SW480 (cell line): Measurements from ENCODE around the gene STPG2.

Experiments used
- DNase-seq: peaks from one replicate; pipeline ENCODE4 v3.0.0-alpha.2; 2016; ENCODE audit warnings: low spot score

STPG2 gene

GRCh38 chr4:98093662-98094061 lies 49.6 kb downstream of the STPG2 start:
- no peak for DNase-seq

- DNase-seq: peak; percentile 1
Measured at GRCh38 chr4:98092833-98093439, 50.3 kb downstream of the STPG2 start.

DNA sequence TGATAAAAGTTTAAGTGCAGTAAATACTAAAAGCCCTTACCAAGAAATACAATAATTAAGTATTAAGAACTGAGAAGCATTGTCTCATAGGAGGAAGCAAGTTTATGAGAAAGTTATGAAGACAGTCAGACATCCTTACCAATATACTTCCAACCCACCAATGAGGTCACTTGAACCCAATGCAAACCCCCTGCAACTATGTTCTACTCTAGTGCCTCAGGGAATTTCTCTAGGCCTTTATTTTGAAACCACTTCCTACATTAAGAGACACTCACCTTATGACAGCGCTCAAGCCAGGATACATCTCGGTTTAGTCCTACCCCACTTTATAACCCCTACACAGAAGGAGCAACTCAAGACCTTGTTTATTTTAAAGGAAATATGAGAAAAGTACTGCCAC lies 61.3 kb downstream of the STPG2 start:
- DNase-seq: no peak

DNA sequence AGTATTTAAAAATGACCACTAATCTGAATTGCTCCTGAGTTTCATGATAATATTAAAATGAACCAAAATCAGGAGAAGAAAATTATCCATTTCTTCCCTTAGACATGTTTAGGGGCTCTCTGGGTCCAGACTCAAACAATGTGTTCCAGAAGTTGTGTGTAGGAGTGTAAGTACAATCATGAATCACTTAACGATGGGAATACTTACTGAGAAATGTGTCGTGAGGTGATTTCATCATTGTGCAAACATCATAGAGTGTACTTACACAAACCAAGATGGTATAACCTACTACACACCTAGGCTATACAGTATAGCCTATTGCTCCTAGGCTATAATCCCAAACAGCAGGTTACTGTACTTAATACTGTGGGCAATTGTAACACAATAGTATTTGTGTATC lies 74.8 kb downstream of the STPG2 start:
- DNase-seq: no peak

DNA sequence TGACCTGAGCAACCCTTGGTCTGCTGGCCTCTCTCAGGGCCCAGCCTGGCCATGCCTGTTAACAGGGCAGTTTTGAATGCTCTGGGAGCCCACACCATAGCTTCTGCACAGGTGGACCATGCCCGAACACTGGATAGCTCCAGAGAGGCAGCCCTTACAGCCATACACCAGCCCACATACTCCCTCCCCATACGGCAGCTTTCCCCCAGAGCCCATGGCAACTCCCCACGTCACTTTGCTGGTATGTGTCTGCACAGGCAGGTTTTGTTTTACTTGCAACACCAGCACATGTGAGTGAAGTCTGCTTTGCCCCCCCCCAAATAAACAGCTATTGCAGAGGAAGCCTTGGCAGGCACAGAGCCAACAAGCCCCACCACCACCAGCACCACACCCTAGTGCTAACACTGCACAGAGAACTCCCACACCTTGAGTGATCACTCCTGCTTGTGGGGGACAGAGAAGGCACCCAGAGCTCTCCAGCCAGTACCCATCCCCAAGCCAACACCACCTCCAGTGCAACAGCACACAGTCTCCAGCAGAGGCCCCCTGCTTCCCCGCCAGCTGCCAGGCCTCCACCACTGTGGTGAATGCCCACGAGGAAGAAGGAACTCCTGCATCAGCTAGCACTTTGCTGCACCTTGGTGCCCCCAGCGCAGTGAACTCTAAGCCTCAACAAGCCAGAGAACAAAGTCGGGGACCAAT lies 87.3 kb downstream of the STPG2 start:
- DNase-seq: no peak

- no peak for DNase-seq
Measured at GRCh38 chr4:98046665-98047064, 96.6 kb downstream of the STPG2 start.

GRCh38 chr4:98030059-98030458 lies 113.2 kb downstream of the STPG2 start:
- DNase-seq: no peak

- DNase-seq: peak; percentile 8
Measured at GRCh38 chr4:98027827-98028226, 115.4 kb downstream of the STPG2 start.

- no peak for DNase-seq
Measured at GRCh38 chr4:98026362-98026761, 116.9 kb downstream of the STPG2 start.

- no peak for DNase-seq
Measured at GRCh38 chr4:98006814-98007412, 136.4 kb downstream of the STPG2 start.

- DNase-seq: no peak
Measured at GRCh38 chr4:98006060-98006459, 137.2 kb downstream of the STPG2 start.

DNA sequence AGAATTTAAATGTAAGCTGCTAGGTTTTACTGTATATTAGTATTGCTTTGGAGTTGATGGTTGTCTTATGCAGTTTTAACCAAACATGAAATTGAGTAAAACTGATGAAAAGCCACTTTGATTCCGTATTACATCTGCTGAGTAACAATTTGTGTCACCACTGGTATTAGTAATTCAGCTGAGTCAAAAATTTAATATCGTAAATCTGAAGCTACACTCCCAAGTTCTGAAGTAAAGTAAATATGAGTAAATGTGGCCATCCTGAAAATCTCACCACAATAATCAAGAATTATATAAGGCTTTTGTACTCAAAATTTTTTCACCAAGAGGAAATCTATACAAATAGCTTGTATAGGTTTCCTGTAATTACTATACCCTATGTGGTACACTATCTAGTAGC lies 142.3 kb downstream of the STPG2 start:
- no peak for DNase-seq

- no peak for DNase-seq
Measured at GRCh38 chr4:97998203-97998602, 145.1 kb downstream of the STPG2 start.

GRCh38 chr4:97994765-97995465 lies 148.4 kb downstream of the STPG2 start:
- DNase-seq: no peak

DNA sequence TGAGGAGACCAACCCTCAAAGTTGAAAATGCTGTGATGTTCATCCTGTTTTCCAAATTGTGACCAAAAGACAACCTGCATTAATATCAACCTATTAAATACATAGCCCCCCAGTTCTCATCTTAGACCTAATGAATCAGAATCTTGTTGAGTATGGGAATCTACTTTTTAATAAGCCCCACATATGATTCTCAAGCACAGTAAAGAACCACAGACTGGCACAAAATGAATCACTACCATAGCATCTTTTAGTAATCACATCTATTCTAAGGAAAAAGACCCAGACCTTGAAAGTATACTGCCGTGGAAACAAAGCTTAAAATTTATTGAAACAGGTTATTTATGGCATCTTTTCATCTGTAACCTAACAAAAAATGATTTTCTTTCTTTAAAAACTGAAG lies 152.9 kb downstream of the STPG2 start:
- no peak for DNase-seq

DNA sequence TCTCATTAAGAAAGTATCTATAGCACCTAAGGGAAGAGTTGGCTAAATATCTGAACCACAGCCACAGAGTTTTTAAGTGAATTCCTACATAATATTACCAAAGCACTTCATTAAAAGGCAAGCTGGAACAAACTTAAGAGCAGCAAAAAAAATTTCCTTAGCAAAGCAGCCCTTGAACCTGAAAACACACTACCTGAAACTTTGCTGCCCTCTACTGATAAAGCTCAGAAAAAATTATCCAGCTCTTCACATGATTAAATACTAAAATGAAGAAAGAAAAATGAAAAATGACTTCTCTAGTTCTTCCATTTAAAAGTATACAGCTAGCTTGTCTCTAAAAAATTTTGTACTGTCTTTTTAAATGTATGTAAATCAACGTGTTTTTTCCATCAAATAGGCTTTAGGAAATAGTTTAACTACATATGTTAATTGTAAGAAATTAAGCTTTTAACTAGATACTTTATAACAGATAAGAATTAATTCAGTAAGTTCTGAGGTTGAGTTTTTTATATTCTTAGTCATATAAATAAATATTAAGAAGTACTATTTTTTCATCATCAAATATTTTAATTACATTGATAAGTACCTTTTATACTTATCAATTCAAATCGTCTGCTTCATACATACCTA lies 156.1 kb downstream of the STPG2 start:
- peak; percentile 8 for DNase-seq

DNA sequence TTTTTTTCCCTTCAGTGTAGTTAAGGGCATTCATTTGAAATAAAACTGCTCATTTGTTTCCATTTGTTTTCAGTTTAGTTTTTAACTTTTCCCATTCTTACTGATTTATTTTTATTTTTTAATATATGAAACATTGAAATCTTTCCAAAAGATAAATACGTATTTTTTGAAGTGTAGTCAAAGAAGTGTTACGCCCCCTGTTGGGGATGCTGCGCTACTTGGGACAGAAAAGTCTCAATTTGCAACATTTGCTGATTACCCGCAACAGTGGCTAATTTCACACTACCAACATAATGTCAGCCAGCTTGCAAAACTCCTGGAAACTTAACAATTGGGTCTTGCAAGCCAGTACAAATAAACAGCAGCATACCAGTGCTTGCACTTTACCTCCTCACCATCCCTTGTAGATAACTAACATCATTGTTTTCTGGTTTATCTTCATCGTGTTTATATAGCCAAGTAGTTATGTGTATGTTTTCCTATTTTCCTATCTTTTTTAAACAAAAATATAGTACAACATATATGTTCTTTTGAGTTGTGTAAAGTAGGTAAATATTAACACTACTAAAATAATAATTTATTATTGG lies 158.6 kb downstream of the STPG2 start:
- no peak for DNase-seq

GRCh38 chr4:97978791-97979488 lies 164.3 kb downstream of the STPG2 start:
- no peak for DNase-seq

GRCh38 chr4:97953171-97953941 lies 189.9 kb downstream of the STPG2 start:
- DNase-seq: no peak

DNA sequence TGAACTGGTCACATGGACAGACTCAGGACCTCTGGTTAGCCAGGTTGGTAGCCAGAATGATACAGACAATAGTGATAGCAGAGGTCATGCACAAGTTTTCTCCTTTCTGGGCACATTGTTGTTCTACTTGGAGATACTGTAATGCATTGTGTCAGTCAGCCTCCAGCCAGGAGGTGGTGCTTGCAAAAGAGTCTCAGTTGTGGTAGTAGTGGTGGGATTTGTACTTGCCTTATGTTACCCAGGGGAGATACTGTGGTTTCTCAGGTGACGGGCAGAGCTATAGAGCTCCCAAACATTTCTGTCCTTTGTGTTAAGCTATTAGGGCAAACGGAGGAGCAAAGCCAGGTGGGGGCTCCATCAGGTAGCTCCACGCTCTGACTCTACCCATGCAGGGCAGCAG lies 190.5 kb downstream of the STPG2 start:
- no peak for DNase-seq

GRCh38 chr4:97950836-97951235 lies 192.4 kb downstream of the STPG2 start:
- DNase-seq: no peak
